Activated CD4-positive, alpha-beta T cell treated with anti-CD3 and anti-CD28 coated beads, Interleukin-2, Interleukin-6, amounts not matched to agents 100 ng/mL and 50 ng/mL, durations not matched to agents 16 hours and 8 hours (primary cell): Measurements from ENCODE around the gene GRK4.
"Not testable (repeated sequence)": the region's sequence is repeated elsewhere in the genome, so short reads cannot be mapped to it uniquely, and the experiment has no call there.

ENCODE experiments used
- DNase-seq: peaks from one replicate; pipeline ENCODE4 v3.0.0-alpha.2; 2020

GRK4 gene

DNA sequence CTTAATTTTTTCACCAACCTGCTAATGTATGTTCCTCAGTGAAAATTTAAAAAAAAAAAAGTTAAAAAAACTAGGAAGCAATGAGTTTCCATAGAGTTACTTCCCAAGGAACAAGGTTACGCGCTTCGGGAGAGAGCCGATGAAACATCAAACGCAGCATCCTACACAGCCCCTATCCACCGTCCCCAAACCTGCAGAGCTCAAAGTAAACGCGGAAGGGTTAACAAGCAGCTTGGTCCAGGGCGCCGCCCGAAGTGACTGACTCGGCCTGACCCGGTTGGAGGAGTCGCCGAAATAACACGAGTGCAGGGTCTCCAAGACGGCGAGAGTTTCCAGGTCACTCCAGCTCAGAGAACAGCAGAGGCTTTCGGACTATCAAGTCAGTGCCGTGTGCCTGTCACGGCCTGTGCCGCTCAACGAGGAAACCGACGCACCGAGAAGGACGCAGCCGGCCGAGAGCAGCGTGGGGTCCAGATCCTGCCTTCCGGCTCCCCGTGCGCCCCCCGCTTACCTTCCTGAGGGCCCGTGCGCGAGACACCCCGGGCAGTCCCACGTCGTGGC, 677 bp upstream of the GRK4 start:
- peak; percentile 56 for DNase-seq

DNA sequence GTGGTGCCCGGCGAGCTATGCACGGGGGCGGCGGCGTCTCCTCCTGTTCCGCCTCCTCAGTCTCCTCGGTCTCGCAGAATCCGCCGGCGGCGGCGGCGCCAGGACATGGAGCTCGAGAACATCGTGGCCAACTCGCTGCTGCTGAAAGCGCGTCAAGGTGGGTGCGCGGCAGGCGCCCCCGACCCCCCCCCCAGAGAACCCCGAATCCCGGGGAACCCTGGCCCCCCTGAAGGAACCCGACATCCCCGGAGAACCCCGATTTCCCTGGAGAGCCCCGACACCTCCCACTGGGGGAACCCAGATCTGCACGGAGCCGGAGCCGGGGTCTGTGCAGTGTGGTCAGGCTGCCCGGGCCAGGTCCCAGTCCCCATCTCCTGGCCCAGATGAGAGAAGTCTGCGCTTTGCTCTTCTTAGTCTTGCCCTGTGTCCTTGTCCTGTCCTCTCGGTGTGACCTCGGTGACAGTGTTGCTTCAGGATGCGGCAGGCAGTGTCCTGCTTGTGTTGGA, 648 bp downstream of the GRK4 start:
- peak; percentile 62 for DNase-seq

GRCh38 chr4:2964706-2965258, 1.4 kb downstream of the GRK4 start:
- no peak for DNase-seq

GRCh38 chr4:2965262-2965661, 1.9 kb downstream of the GRK4 start:
- DNase-seq, result no peak

GRCh38 chr4:2968381-2968780, 5.0 kb downstream of the GRK4 start:
- no peak for DNase-seq

- DNase-seq, result no peak
Measured at GRCh38 chr4:2971275-2971674, 7.9 kb downstream of the GRK4 start.

DNA sequence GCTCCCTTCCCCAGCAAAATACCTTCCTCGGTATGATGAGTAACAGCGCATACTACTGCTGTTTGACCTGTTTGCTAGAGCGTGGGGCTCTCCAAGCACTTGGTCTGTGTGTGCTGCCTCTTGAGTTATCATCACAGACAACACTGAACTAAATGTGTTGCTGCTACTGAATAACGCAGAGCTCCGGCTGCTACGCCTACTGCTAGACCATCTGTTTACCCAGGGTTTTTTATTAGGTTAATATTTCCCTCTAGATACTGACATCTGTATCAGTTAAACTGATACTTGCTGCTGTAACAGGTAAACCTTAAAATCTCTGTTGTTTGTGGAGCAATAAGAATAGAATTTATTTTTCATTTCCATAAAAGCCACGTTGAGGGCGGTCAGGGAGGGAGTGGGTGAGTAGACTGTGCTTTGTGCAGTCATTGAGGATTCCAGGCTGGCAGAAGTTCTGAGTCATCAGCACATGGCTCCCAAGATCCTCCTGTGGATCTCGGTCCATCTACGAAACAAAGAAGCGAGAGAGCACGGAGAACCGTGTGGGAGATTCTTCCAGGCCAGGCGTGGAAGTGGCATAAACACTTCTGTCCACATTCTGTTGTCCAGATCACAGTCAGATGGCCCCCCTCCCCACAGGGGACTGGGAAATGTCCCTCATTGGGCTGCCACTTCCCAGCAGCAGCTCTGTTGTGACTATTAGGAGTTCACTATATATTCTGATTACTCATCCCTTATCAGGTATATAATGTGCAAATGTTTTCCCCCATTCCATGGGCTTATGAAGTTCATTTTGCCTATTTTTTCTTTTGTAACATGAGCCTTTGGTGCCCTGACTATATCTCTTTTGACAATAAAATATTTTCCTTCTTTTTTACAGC, 14.1 kb downstream of the GRK4 start:
- DNase-seq, result no peak

DNA sequence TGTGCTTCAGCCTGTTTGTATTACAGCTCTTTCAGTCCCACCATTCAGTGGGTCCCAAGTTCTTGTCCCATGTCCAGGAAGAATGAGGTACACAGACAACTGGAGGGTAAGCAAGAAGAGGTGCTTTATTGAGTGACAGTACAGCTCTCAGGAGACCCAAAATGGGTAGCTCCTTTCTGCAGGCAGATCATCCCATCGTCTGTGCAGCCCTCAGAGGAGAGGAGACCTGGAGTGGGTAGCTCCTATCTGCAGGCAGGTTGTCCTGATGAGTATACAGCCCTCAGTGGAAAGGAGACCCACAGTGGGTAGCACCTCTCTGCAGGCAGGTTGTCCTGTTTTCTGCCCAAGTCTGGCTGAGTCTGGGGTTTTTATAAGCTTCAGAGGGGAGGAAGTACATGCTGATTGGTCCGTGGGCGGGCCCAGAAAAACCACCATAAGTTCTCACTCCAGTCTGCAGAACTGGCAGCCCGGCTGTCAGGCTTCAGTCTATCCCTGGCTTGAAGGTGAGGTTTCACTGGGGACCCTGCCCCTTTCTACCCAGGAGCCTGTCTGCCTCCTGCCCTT, 18.0 kb downstream of the GRK4 start:
- no peak for DNase-seq

- DNase-seq, result no peak
Measured at GRCh38 chr4:2982012-2982411, 18.6 kb downstream of the GRK4 start.

DNA sequence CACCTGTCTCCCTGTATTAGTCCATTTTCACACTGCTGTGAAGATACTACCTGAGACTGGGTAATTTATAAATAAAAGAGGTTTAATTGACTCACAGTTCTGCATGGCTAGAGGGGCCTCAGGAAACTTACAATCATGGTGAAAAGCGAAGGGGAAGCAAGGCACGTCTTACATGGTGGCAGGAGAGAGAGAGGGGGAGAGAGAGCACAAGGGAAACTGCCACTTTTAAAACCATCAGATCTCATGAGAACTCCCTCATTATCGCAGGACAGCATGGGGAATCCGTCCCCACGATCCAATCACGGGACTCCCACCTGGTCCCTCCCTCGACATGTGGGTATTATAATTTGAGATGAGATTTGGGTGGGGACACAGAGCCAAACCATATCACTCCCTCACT, 20.3 kb downstream of the GRK4 start:
- not testable (repeated sequence) for DNase-seq

DNA sequence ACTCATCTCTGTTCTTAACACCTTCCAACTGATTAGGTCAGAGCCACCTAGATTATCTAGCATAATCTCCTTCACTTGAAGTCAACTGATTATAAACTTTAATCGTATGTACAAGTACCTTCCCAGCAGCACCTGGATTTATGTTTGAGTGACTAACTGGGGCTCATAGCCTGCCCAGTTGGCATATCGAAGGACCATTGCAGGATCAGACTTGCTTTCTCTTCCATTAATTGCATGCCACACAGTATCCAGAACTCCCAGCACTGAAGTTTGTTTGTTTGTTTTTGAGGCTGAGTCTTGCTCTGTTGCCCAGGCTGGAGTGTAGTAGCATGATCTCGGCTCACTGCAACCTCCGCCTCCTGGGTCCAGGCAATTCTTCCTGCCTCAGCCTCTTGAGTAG, 27.9 kb downstream of the GRK4 start:
- no peak for DNase-seq

GRCh38 chr4:2994917-2995316, 31.5 kb downstream of the GRK4 start:
- DNase-seq, result no peak

GRCh38 chr4:2995546-2996265, 32.3 kb downstream of the GRK4 start:
- DNase-seq, result no peak

GRCh38 chr4:2996415-2996814, 33.0 kb downstream of the GRK4 start:
- DNase-seq, result no peak

- DNase-seq, result no peak
Measured at GRCh38 chr4:3007724-3008123, 44.4 kb downstream of the GRK4 start.

GRCh38 chr4:3009422-3009821, 46.1 kb downstream of the GRK4 start:
- peak; percentile 57 for DNase-seq

DNA sequence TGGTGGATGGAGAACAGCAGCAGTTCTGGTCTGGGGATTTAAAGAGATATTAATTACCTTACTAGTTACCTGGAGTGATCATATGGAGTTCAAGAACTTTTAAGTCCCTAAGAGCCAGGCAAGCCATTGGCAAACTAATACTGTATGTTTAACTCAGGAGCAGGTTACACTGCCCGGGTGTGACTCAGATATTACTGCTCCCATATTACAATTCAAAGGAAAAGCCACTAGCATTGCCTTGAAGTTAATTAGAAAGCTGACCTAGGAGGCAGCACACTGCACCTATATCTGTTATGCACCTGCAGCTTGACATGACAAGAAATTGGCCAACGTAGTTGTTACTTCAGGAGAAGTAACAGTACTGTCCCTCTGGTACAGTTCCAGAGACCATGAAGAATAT, 47.2 kb downstream of the GRK4 start:
- no peak for DNase-seq

GRCh38 chr4:3010998-3011397, 47.6 kb downstream of the GRK4 start:
- DNase-seq, result no peak

DNA sequence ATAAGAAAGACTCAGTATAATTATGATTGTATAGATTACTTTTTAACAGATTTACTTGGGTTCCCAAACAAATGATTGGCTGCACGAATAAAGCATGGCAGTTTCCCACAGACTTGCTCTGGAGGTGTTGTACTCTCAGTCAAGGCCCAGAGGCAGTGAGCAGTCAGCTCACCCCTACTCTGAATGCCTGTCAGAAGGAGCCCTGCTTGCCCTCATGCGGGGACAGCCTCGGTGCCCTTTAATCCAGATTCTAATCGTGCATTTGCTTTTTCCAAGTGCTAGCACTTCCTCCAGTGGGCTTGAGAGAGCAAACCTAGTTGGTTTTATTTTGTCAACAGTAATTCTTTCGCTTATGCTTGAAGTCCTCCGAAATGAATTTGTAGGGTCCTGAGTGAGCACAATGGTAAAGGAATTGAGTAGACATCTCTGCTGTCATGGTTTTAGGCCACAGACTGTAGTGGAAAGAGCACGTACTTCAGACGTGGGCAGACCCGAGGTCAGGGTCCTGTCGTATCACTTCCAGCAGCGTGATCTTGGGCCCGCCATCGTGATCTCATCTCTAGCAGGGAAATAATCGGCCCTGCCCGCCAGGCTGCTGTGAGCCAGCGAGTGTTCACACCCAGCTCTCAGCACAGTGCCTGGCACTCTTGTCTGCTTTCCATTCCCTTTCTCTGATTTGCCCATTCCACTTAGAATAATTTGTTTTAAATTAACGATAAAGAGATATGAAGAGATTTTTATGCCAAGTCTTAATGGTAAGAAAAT, 48.3 kb downstream of the GRK4 start:
- DNase-seq, result no peak

- no peak for DNase-seq
Measured at GRCh38 chr4:3013323-3013722, 50.0 kb downstream of the GRK4 start.

GRCh38 chr4:3013839-3014350, 50.5 kb downstream of the GRK4 start:
- DNase-seq, result peak; percentile 85

GRCh38 chr4:3016961-3017360, 53.6 kb downstream of the GRK4 start:
- no peak for DNase-seq
